ENCODE measurements around the gene GRIK2.
"Not testable (repeated sequence)": the region's sequence is repeated elsewhere in the genome, so short reads cannot be mapped to it uniquely, and the experiment has no call there.

Gene GRIK2

GRCh38 chr6:101393251-101393828 lies at the start of gene GRIK2:
Gene GRIK2, plus strand, starts transcription at chr6:101393708.
- no peak for DNase-seq (ENCODE audit: low read depth in 1 of 2, low spot score in 1 of 2)

- no peak for DNase-seq (ENCODE audit: low read depth in 1 of 2, low spot score in 1 of 2)
Measured at GRCh38 chr6:101344885-101345284, 48.6 kb upstream of the GRIK2 start.

- no peak for DNase-seq (ENCODE audit: low read depth in 1 of 2, low spot score in 1 of 2)
Measured at GRCh38 chr6:101348816-101349215, 44.7 kb upstream of the GRIK2 start.

GRCh38 chr6:101350631-101351030 lies 42.9 kb upstream of the GRIK2 start:
- DNase-seq (ENCODE audit: low read depth in 1 of 2, low spot score in 1 of 2), result not testable (repeated sequence)

GRCh38 chr6:101351173-101351572 lies 42.3 kb upstream of the GRIK2 start:
- no peak for DNase-seq (ENCODE audit: low read depth in 1 of 2, low spot score in 1 of 2)

GRCh38 chr6:101352316-101352715 lies 41.2 kb upstream of the GRIK2 start:
- DNase-seq (ENCODE audit: low read depth in 1 of 2, low spot score in 1 of 2), result no peak

GRCh38 chr6:101365181-101365580 lies 28.3 kb upstream of the GRIK2 start:
- no peak for DNase-seq (ENCODE audit: low read depth in 1 of 2, low spot score in 1 of 2)

GRCh38 chr6:101379926-101380325 lies 13.6 kb upstream of the GRIK2 start:
- DNase-seq (ENCODE audit: low read depth in 1 of 2, low spot score in 1 of 2), result no peak

- DNase-seq (ENCODE audit: low read depth in 1 of 2, low spot score in 1 of 2), result no peak
Measured at GRCh38 chr6:101380897-101381630, 12.4 kb upstream of the GRIK2 start.

GRCh38 chr6:101383747-101384146 lies 9.8 kb upstream of the GRIK2 start:
- DNase-seq (ENCODE audit: low read depth in 1 of 2, low spot score in 1 of 2), result not testable (repeated sequence)

- no peak for DNase-seq (ENCODE audit: low read depth in 1 of 2, low spot score in 1 of 2)
Measured at GRCh38 chr6:101386982-101387381, 6.5 kb upstream of the GRIK2 start.

- no peak for DNase-seq (ENCODE audit: low read depth in 1 of 2, low spot score in 1 of 2)
Measured at GRCh38 chr6:101391772-101392585, 1.5 kb upstream of the GRIK2 start.

- no peak for DNase-seq (ENCODE audit: low read depth in 1 of 2, low spot score in 1 of 2)
Measured at GRCh38 chr6:101392586-101393230, 800 bp upstream of the GRIK2 start.

- DNase-seq (ENCODE audit: low read depth in 1 of 2, low spot score in 1 of 2), result no peak
Measured at GRCh38 chr6:101393829-101394251, 332 bp downstream of the GRIK2 start.

GRCh38 chr6:101394936-101395335 lies 1.4 kb downstream of the GRIK2 start:
- DNase-seq (ENCODE audit: low read depth in 1 of 2, low spot score in 1 of 2), result no peak

- no peak for DNase-seq (ENCODE audit: low read depth in 1 of 2, low spot score in 1 of 2)
Measured at GRCh38 chr6:101395345-101395744, 1.8 kb downstream of the GRIK2 start.

GRCh38 chr6:101396548-101397173 lies 3.2 kb downstream of the GRIK2 start:
- no peak for DNase-seq (ENCODE audit: low read depth in 1 of 2, low spot score in 1 of 2)

GRCh38 chr6:101397199-101397598 lies 3.7 kb downstream of the GRIK2 start:
- DNase-seq (ENCODE audit: low read depth in 1 of 2, low spot score in 1 of 2), result no peak

GRCh38 chr6:101398716-101399615 lies 5.5 kb downstream of the GRIK2 start:
- DNase-seq (ENCODE audit: low read depth in 1 of 2, low spot score in 1 of 2), result no peak

GRCh38 chr6:101399616-101400162 lies 6.2 kb downstream of the GRIK2 start:
- no peak for DNase-seq (ENCODE audit: low read depth in 1 of 2, low spot score in 1 of 2)
